HepG2 (cell line): ENCODE data around the gene CLASRP. TPM values are rescaled to one million over a fixed set of nuclear protein-coding genes. Genes with fewer than 3 reads are reported as not detected.

Source experiments
- FOSL2 ChIP-seq: sonication (generic); formaldehyde crosslinking; IDR thresholded peaks from 2 replicates; pipeline ENCODE4 v1.4.0; 2020; ENCODE audit warnings: missing genetic modification reagents
- GABPA ChIP-seq, 2 experiments: IDR thresholded peaks; 2 replicates each; pipeline ENCODE4 v1.6.1; 2011 to 2016; ENCODE audit warnings: low read depth in 2 of 2, low read length in 1 of 2, missing biosample characterization in 1 of 2, missing genetic modification characterization in 1 of 2
- HOXA5 ChIP-seq: sonication (generic); formaldehyde crosslinking; IDR thresholded peaks from 2 replicates; pipeline ENCODE4 v1.4.0; 2020; ENCODE audit warnings: missing genetic modification reagents
- KDM4B ChIP-seq: sonication (generic); formaldehyde crosslinking; IDR thresholded peaks from 2 replicates; pipeline ENCODE4 v1.4.0; 2020; ENCODE audit warnings: missing genetic modification reagents
- MAZ ChIP-seq, 2 experiments: sonication (generic) in 1 of 2; formaldehyde crosslinking in 1 of 2; IDR thresholded peaks; 2 replicates each; pipeline versions ENCODE4 v1.5.0 to v1.6.1; 2012 to 2020; ENCODE audit warnings: low read depth in 2 of 2, mild to moderate bottlenecking in 2 of 2, borderline replicate concordance in 1 of 2, improper control_type of control experiment in 1 of 2, low read length in 1 of 2, missing genetic modification reagents in 1 of 2, moderate library complexity in 1 of 2
- MIER2 ChIP-seq: IDR thresholded peaks from 2 replicates; pipeline ENCODE4 v1.6.1; 2016; ENCODE audit warnings: missing biosample characterization, missing genetic modification reagents
- NFYB ChIP-seq: sonication (generic); formaldehyde crosslinking; IDR thresholded peaks from 2 replicates; pipeline ENCODE4 v1.4.0; 2020; ENCODE audit warnings: missing genetic modification reagents
- PHB2 ChIP-seq: fragments of 450-650 bp; IDR thresholded peaks from 2 replicates; pipeline ENCODE4 v1.6.1; 2018; ENCODE audit not compliant: partially characterized antibody
- SOX5 ChIP-seq: IDR thresholded peaks from 2 replicates; pipeline ENCODE4 v1.6.1; 2016; ENCODE audit warnings: borderline replicate concordance
- STAG1 ChIP-seq: sonication (generic); formaldehyde crosslinking; IDR thresholded peaks from 2 replicates; pipeline ENCODE4 v1.4.0; 2020; ENCODE audit warnings: missing genetic modification reagents
- ZBTB42 ChIP-seq: sonication (generic); formaldehyde crosslinking; IDR thresholded peaks from 2 replicates; pipeline ENCODE4 v1.5.0; 2020; ENCODE audit warnings: mild to moderate bottlenecking, missing genetic modification reagents
- polyA plus RNA-seq, 8 experiments: library from polyadenylated mRNA; depleted of rRNA in 3 of 8; stranded (reverse) in 7 of 8; unstranded in 1 of 8; fragments of >200 nt; fragmentation: Illumina TruSeq in 4 of 8; extraction: Trizol in 4 of 8; gene quantifications; 2 replicates each; pipeline versions ENCODE4 v1.2.1 to v1.2.3, GENCODE V29; 2011 to 2016; ENCODE audit warnings: low read depth in 4 of 8, missing spikeins in 1 of 8, mixed read lengths in 1 of 8; ENCODE audit not compliant: insufficient read depth in 1 of 8
- total RNA-seq, 5 experiments: library from RNA; depleted of rRNA; stranded (reverse); fragments of >200 nt; fragmentation: Illumina TruSeq; extraction: Trizol; gene quantifications; 2 replicates each; pipeline ENCODE4 v1.2.3, GENCODE V29; 2016; ENCODE audit warnings: low read depth in 1 of 5
- TF ChIP-seq, protein P1 (sequence below): sonication (generic); formaldehyde crosslinking; IDR thresholded peaks from 2 replicates; pipeline ENCODE4 v1.4.0; 2020; ENCODE audit warnings: mild to moderate bottlenecking, missing genetic modification reagents
- TF ChIP-seq, protein P2 (sequence below): sonication (generic); formaldehyde crosslinking; IDR thresholded peaks from 2 replicates; pipeline ENCODE4 v1.4.0; 2020; ENCODE audit warnings: missing genetic modification reagents, borderline replicate concordance
- TF ChIP-seq, protein P3 (sequence below): sonication (generic); formaldehyde crosslinking; IDR thresholded peaks from 2 replicates; pipeline ENCODE4 v1.4.0; 2020; ENCODE audit warnings: missing genetic modification reagents
- TF ChIP-seq, protein P4 (sequence below): conservative IDR thresholded peaks from 2 replicates; pipeline ENCODE4 v1.6.1; 2018; ENCODE audit warnings: missing genetic modification reagents

CLASRP gene
- total and polyA plus RNA-seq, 2 of the 13 experiments (the other 11 are each of a cell fraction or from before 2014, with no cell fraction given): 32.0 to 51.4 TPM

DNA sequence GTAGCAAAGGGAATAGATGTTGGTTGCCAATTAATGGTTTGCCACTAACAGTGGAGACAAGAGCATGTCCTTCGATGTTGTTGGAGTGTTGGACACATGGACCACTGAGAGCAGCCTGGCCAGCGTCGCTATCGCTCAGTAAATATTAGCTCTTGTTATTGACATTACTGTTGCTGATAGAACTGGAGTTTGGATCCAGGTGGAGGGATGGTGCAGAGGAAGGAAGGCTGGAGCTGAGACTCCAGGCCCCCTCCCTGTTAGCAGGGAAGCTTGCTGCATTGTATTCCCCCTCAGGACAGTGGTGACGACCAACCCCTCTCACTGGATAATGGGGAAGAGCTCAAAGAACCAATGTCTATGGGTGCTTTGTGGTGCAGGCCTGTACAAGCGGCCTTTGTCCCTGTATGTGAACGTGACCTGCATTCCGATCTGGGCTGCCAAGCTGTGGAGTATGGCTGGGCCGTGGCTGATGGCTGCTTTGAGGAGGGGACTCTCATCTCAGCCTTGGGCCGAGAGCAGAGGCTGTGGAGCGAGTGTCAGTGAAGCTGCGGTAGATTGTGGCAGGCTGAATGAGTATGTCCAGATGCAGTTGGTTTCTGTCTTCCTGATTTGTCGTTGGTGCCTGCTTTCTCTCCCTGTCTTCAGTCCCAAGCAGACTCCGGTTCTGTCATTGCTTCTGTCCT is 7.0 kb downstream of the CLASRP start (continued):
- TF ChIP-seq, protein P1, sequence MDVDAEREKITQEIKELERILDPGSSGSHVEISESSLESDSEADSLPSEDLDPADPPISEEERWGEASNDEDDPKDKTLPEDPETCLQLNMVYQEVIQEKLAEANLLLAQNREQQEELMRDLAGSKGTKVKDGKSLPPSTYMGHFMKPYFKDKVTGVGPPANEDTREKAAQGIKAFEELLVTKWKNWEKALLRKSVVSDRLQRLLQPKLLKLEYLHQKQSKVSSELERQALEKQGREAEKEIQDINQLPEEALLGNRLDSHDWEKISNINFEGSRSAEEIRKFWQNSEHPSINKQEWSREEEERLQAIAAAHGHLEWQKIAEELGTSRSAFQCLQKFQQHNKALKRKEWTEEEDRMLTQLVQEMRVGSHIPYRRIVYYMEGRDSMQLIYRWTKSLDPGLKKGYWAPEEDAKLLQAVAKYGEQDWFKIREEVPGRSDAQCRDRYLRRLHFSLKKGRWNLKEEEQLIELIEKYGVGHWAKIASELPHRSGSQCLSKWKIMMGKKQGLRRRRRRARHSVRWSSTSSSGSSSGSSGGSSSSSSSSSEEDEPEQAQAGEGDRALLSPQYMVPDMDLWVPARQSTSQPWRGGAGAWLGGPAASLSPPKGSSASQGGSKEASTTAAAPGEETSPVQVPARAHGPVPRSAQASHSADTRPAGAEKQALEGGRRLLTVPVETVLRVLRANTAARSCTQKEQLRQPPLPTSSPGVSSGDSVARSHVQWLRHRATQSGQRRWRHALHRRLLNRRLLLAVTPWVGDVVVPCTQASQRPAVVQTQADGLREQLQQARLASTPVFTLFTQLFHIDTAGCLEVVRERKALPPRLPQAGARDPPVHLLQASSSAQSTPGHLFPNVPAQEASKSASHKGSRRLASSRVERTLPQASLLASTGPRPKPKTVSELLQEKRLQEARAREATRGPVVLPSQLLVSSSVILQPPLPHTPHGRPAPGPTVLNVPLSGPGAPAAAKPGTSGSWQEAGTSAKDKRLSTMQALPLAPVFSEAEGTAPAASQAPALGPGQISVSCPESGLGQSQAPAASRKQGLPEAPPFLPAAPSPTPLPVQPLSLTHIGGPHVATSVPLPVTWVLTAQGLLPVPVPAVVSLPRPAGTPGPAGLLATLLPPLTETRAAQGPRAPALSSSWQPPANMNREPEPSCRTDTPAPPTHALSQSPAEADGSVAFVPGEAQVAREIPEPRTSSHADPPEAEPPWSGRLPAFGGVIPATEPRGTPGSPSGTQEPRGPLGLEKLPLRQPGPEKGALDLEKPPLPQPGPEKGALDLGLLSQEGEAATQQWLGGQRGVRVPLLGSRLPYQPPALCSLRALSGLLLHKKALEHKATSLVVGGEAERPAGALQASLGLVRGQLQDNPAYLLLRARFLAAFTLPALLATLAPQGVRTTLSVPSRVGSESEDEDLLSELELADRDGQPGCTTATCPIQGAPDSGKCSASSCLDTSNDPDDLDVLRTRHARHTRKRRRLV (CRISPR knock-in tag): no peak
- TF ChIP-seq NFYB (CRISPR knock-in tag) (peak; percentile 61; the same call in 1 of the 2 replicates), STAG1 (CRISPR knock-in tag) (no peak), KDM4B (CRISPR knock-in tag) (0 out of 2 replicates have a peak, but pooled peaks have one; percentile 22), GABPA (IDR thresholded peaks at IDR 0.05; ENCODE audit: low read depth, low read length) (no peak), GABPA (CRISPR knock-in tag; IDR thresholded peaks at IDR 0.05; ENCODE audit: low read depth) (peak; percentile 72), HOXA5 (CRISPR knock-in tag) (0 out of 2 replicates have a peak, but pooled peaks have one; percentile 21), MIER2 (CRISPR knock-in tag) (peak; percentile 66; the same call in 1 of the 2 replicates), SOX5 (CRISPR knock-in tag) (peak; percentile 87; the same call in 1 of the 2 replicates), FOSL2 (CRISPR knock-in tag) (peak; percentile 59), MAZ (IDR thresholded peaks at IDR 0.05; ENCODE audit: borderline replicate concordance, low read depth, low read length) (no peak), MAZ (CRISPR knock-in tag; IDR thresholded peaks at IDR 0.05; ENCODE audit: low read depth) (peak; percentile 71; the same call in 1 of the 2 replicates), PHB2 (no peak), ZBTB42 (no peak)
- TF ChIP-seq, protein P2, sequence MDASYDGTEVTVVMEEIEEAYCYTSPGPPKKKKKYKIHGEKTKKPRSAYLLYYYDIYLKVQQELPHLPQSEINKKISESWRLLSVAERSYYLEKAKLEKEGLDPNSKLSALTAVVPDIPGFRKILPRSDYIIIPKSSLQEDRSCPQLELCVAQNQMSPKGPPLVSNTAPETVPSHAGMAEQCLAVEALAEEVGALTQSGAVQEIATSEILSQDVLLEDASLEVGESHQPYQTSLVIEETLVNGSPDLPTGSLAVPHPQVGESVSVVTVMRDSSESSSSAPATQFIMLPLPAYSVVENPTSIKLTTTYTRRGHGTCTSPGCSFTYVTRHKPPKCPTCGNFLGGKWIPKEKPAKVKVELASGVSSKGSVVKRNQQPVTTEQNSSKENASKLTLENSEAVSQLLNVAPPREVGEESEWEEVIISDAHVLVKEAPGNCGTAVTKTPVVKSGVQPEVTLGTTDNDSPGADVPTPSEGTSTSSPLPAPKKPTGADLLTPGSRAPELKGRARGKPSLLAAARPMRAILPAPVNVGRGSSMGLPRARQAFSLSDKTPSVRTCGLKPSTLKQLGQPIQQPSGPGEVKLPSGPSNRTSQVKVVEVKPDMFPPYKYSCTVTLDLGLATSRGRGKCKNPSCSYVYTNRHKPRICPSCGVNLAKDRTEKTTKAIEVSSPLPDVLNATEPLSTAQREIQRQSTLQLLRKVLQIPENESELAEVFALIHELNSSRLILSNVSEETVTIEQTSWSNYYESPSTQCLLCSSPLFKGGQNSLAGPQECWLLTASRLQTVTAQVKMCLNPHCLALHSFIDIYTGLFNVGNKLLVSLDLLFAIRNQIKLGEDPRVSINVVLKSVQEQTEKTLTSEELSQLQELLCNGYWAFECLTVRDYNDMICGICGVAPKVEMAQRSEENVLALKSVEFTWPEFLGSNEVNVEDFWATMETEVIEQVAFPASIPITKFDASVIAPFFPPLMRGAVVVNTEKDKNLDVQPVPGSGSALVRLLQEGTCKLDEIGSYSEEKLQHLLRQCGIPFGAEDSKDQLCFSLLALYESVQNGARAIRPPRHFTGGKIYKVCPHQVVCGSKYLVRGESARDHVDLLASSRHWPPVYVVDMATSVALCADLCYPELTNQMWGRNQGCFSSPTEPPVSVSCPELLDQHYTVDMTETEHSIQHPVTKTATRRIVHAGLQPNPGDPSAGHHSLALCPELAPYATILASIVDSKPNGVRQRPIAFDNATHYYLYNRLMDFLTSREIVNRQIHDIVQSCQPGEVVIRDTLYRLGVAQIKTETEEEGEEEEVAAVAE (CRISPR knock-in tag): peak; percentile 93
- TF ChIP-seq, protein P3, sequence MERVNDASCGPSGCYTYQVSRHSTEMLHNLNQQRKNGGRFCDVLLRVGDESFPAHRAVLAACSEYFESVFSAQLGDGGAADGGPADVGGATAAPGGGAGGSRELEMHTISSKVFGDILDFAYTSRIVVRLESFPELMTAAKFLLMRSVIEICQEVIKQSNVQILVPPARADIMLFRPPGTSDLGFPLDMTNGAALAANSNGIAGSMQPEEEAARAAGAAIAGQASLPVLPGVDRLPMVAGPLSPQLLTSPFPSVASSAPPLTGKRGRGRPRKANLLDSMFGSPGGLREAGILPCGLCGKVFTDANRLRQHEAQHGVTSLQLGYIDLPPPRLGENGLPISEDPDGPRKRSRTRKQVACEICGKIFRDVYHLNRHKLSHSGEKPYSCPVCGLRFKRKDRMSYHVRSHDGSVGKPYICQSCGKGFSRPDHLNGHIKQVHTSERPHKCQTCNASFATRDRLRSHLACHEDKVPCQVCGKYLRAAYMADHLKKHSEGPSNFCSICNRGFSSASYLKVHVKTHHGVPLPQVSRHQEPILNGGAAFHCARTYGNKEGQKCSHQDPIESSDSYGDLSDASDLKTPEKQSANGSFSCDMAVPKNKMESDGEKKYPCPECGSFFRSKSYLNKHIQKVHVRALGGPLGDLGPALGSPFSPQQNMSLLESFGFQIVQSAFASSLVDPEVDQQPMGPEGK (CRISPR knock-in tag): peak; percentile 91
- TF ChIP-seq, protein P4, sequence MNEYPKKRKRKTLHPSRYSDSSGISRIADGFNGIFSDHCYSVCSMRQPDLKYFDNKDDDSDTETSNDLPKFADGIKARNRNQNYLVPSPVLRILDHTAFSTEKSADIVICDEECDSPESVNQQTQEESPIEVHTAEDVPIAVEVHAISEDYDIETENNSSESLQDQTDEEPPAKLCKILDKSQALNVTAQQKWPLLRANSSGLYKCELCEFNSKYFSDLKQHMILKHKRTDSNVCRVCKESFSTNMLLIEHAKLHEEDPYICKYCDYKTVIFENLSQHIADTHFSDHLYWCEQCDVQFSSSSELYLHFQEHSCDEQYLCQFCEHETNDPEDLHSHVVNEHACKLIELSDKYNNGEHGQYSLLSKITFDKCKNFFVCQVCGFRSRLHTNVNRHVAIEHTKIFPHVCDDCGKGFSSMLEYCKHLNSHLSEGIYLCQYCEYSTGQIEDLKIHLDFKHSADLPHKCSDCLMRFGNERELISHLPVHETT: peak; percentile 63; the same call in 1 of the 2 replicates
